CD4-positive, alpha-beta T cell treated with Interleukin-2 at 100 ng/mL for 4 hours (primary cell): Measurements from ENCODE around the gene PLCB3.
"Not testable (repeated sequence)": the region's sequence is repeated elsewhere in the genome, so short reads cannot be mapped to it uniquely, and the experiment has no call there.

Experiments used
- DNase-seq: peaks from one replicate; pipeline ENCODE4 v3.0.0-alpha.2; 2020; ENCODE audit warnings: low spot score

PLCB3 gene

GRCh38 chr11:64237484-64237951 lies 13.8 kb upstream of the PLCB3 start:
- DNase-seq, result no peak

GRCh38 chr11:64238076-64238475 lies 13.3 kb upstream of the PLCB3 start:
- no peak for DNase-seq

GRCh38 chr11:64238999-64239398 lies 12.3 kb upstream of the PLCB3 start:
- no peak for DNase-seq

GRCh38 chr11:64239662-64240434 lies 11.5 kb upstream of the PLCB3 start:
- no peak for DNase-seq

GRCh38 chr11:64240435-64241240 lies 10.7 kb upstream of the PLCB3 start, which contains the start of gene FKBP2:
Gene FKBP2 (plus strand): TSS chr11:64241095. CDS start chr11:64242388, 1,293 bp downstream.
- DNase-seq, result peak; percentile 98

GRCh38 chr11:64241241-64241490 lies 10.2 kb upstream of the PLCB3 start:
- DNase-seq, result peak; percentile 100

- DNase-seq, result no peak
Measured at GRCh38 chr11:64241491-64242374, 9.6 kb upstream of the PLCB3 start.

- no peak for DNase-seq
Measured at GRCh38 chr11:64243236-64243854, 8.0 kb upstream of the PLCB3 start.

GRCh38 chr11:64244107-64244506 lies 7.2 kb upstream of the PLCB3 start:
- DNase-seq, result no peak

- no peak for DNase-seq
Measured at GRCh38 chr11:64244966-64245365, 6.4 kb upstream of the PLCB3 start.

GRCh38 chr11:64245401-64245796 lies 5.9 kb upstream of the PLCB3 start:
- DNase-seq, result peak; percentile 50

GRCh38 chr11:64245797-64246620 lies 5.3 kb upstream of the PLCB3 start:
- DNase-seq, result peak; percentile 84

- not testable (repeated sequence) for DNase-seq
Measured at GRCh38 chr11:64246621-64246870, 4.8 kb upstream of the PLCB3 start.

GRCh38 chr11:64246871-64247728 lies 4.2 kb upstream of the PLCB3 start, which contains the start of gene PPP1R14B:
Gene PPP1R14B (minus strand): TSS chr11:64246943. CDS start chr11:64246673, 270 bp downstream.
- DNase-seq, result peak; percentile 78

- DNase-seq, result no peak
Measured at GRCh38 chr11:64247729-64248531, 3.4 kb upstream of the PLCB3 start.

- DNase-seq, result no peak
Measured at GRCh38 chr11:64248578-64248977, 2.8 kb upstream of the PLCB3 start.

- no peak for DNase-seq
Measured at GRCh38 chr11:64249038-64249437, 2.3 kb upstream of the PLCB3 start.

- no peak for DNase-seq
Measured at GRCh38 chr11:64249563-64250414, 1.5 kb upstream of the PLCB3 start.
